GM19463 (cell line): ENCODE measurements around the gene THSD4.
"Not testable (repeated sequence)": the region's sequence is repeated elsewhere in the genome, so short reads cannot be mapped to it uniquely, and the experiment has no call there.

Source experiments
- ATAC-seq: cut with Tn5 transposase; IDR thresholded peaks from one replicate; pipeline ENCODE4 v1.9.1; 2021; ENCODE audit warnings: mild to moderate bottlenecking, moderate library complexity; ENCODE audit not compliant: unreplicated experiment

THSD4 gene

GRCh38 chr15:71118881-71119632 is 3.8 kb downstream of the THSD4 start:
- ATAC-seq: no peak

GRCh38 chr15:71120428-71120944 is 5.2 kb downstream of the THSD4 start:
- no peak for ATAC-seq

- no peak for ATAC-seq
Measured at GRCh38 chr15:71121442-71121841, 6.2 kb downstream of the THSD4 start.

GRCh38 chr15:71124937-71125790 is 9.9 kb downstream of the THSD4 start:
- no peak for ATAC-seq

GRCh38 chr15:71125831-71126450 is 10.7 kb downstream of the THSD4 start:
- no peak for ATAC-seq

- ATAC-seq: no peak
Measured at GRCh38 chr15:71127083-71127482, 11.8 kb downstream of the THSD4 start.

- ATAC-seq: not testable (repeated sequence)
Measured at GRCh38 chr15:71128159-71128558, 12.9 kb downstream of the THSD4 start.

GRCh38 chr15:71128939-71129562 is 13.8 kb downstream of the THSD4 start:
- ATAC-seq: no peak

- no peak for ATAC-seq
Measured at GRCh38 chr15:71129669-71130068, 14.4 kb downstream of the THSD4 start.

- no peak for ATAC-seq
Measured at GRCh38 chr15:71131601-71132362, 16.5 kb downstream of the THSD4 start.

- no peak for ATAC-seq
Measured at GRCh38 chr15:71133747-71134472, 18.6 kb downstream of the THSD4 start.

GRCh38 chr15:71136159-71136783 is 21.0 kb downstream of the THSD4 start:
- no peak for ATAC-seq

GRCh38 chr15:71136793-71137518 is 21.7 kb downstream of the THSD4 start:
- no peak for ATAC-seq

GRCh38 chr15:71138473-71138872 is 23.2 kb downstream of the THSD4 start:
- no peak for ATAC-seq

- ATAC-seq: no peak
Measured at GRCh38 chr15:71139241-71139640, 24.0 kb downstream of the THSD4 start.

- no peak for ATAC-seq
Measured at GRCh38 chr15:71141572-71141971, 26.3 kb downstream of the THSD4 start.

GRCh38 chr15:71142780-71143179 is 27.5 kb downstream of the THSD4 start:
- ATAC-seq: no peak
